ENCODE data around the gene TOX2. TPM values are rescaled to one million over a fixed set of nuclear protein-coding genes. Genes with fewer than 3 reads are reported as not detected.

TOX2 gene
- total and polyA plus RNA-seq, 2 of the 8 experiments (the other 6 are each of a cell fraction or from before 2014, with no cell fraction given) = 1.8 to 3.4 TPM

DNA sequence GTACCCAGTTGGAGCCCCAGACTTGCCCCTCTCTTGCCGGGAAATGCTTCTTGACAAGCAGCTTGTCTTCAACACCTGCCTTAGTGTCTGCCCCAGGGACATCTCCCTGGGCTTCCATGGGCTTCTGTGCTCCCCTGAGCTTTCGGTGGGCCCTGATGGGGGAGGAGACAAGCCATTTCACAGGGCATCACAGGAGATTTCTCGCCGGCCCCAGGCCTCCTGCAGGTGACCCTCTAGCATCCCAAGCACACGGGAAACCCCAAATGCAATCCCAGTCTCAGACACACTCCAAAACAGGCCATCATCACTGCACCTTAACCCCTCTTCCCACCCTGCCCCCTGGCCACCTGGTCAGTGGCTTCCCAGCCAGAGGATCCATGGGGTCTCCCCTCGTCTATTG lies 197.8 kb downstream of the TOX2 start (continued):
- TF ChIP-seq CHD7 (IDR thresholded peaks at IDR 0.05; ENCODE audit: insufficient replicate concordance, low read length) (no peak), HDAC2 (IDR thresholded peaks at IDR 0.05; ENCODE audit: borderline replicate concordance in 1 of 2, low read depth in 2 of 2, low read length in 2 of 2) (no peak), BACH1 (IDR thresholded peaks at IDR 0.05; ENCODE audit: low read length) (no peak), ATF3 (IDR thresholded peaks at IDR 0.05; ENCODE audit: insufficient read depth, low read depth, low read length) (no peak), SIX5 (IDR thresholded peaks at IDR 0.05; ENCODE audit: low read depth, low read length) (no peak), RNF2 (IDR thresholded peaks at IDR 0.05; ENCODE audit: borderline replicate concordance, low read depth, low read length, missing control alignments, poor library complexity, severe bottlenecking) (no peak), SAP30 (IDR thresholded peaks at IDR 0.05; ENCODE audit: insufficient read depth, insufficient replicate concordance, low read length) (no peak), RXRA (IDR thresholded peaks at IDR 0.05; ENCODE audit: insufficient read depth, low read depth, low read length) (no peak), SIN3A (conservative IDR thresholded peaks at IDR 0.05 in 1 of 2, IDR thresholded peaks at IDR 0.05 in 1 of 2; ENCODE audit: low read depth in 1 of 2, low read length in 2 of 2) (no peak)

Measured in H1 (cell line).